ENCODE measurements around the gene DNAJB8. TPM values are rescaled to one million over a fixed set of nuclear protein-coding genes. Genes with fewer than 3 reads are reported as not detected.

DNAJB8 gene
- total RNA-seq, 1 experiment from 2014 or later: not detected

DNA sequence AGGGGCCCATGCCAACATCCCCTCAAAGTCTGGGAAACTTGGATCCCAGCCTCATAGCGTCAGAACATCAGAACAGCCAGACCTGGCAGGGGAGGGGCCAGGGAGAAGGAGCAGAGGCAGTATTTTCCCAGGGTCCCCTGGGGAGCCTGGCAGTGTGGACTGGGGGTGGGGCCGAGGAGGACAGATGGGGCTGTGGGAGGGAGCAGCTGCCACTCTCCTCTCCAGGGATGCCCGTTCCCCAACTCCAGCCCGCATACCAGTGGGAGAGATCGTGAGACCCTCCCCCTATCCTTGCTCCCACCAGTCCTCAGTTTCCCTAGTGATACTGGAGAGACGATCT, 6.5 kb upstream of the DNAJB8 start:
- Histone ChIP-seq H3K27ac (no peak overlapping the region), H3K36me3 (no peaks in the 10 kb centered on the region; the same call in 1 of the 2 replicates), H3K27me3 (replicated peaks) (no peaks in the 10 kb centered on the region), H3K4me3 (no peak overlapping the region), H3K4me1 (replicated peaks) (peaks cover 7% of the 10 kb centered on the region), H3K9me3 (replicated peaks) (no peaks in the 10 kb centered on the region)
- DNase-seq (ENCODE audit: low read depth in 1 of 2, low spot score in 2 of 2): no peak

DNA sequence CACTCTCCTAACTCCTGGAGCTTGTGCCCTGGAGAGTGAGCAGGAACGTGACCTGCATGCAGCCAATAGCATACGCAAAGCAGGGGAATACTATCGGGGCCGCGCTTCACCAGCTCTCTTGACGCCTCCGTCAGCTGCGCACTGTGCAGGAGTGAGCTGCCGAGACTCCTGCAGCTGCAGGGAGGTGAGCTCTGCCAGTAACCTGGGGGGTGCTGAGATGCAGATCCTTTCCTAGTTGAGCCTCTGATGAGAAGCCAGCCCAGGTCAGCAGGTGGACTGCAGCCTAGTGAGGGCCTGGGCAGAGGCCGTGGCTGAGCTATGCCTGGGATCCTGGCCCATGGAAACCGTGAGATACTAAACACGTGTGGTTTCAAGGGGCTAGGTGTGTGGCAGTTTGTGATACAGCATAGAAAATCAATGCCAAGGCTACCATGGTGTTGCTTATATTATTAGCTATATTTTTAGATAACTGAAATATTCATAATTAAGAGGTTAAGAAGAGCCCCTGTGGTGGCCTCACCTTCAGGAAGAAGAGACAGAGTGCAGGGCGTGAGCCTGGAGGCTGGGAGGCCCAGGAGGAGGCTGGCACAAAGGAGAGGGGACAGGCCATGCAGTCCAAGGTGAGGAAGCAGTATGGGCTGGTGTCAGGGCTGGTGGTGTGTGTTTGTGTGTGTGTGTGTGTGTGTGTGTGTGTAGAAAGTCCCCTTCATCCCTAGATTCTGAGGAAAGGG, 5.9 kb upstream of the DNAJB8 start:
- H3K27me3 ChIP-seq (replicated peaks): no peaks in the 10 kb centered on the region
- H3K4me1 ChIP-seq (replicated peaks): peaks cover 8% of the 10 kb centered on the region
- H3K36me3 ChIP-seq: no peaks in the 10 kb centered on the region
- no peaks in the 10 kb centered on the region for H3K9me3 ChIP-seq (replicated peaks)
- no peak overlapping the region for H3K27ac ChIP-seq
- no peak for DNase-seq (ENCODE audit: low read depth in 1 of 2, low spot score in 2 of 2)
- H3K4me3 ChIP-seq: no peak overlapping the region

DNA sequence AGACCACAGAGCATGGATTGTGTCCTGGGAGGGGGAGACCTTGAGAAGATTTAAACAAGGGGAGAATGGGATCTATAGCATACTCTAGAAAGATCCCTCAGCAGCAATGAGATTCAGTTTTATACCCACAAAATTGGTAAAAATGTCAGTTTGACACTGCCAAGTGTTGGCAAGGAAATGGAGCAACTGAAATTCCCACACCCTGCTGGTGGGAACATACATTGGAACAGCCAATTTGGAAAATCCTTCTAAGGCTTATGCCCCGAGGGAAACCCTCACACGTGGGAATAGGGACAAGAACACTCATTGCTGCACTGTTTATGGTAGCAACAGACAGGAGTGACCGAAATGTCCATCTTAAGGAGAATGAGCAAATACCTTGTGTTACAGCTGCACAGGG, 5.0 kb upstream of the DNAJB8 start:
- Histone ChIP-seq H3K9me3 (replicated peaks) (no peaks in the 10 kb centered on the region), H3K4me1 (replicated peaks) (peaks cover 13% of the 10 kb centered on the region), H3K4me3 (no peak overlapping the region), H3K27me3 (replicated peaks) (no peaks in the 10 kb centered on the region), H3K27ac (no peak overlapping the region), H3K36me3 (no peaks in the 10 kb centered on the region)
- no peak for DNase-seq (ENCODE audit: low read depth in 1 of 2, low spot score in 2 of 2)

DNA sequence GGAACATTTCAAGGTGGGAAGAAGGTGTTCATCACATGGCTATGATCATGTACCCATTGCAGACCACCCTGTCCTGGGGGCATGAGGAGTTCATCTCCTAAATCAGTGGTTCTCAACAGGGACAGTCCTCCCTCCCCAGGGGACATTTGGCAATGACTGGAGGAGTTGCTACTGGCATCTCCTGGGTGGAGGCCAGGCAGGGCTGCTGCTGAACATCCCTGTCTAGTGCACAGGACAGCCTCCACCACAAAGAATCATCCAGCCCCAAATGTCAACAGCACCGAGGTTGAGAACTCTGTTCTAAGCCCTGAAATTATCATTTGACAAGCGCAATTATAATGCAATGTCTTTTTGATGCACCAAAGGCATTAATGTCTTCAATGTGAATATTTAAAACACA, 4.4 kb upstream of the DNAJB8 start:
- Histone ChIP-seq H3K4me3 (no peak overlapping the region), H3K27ac (no peak overlapping the region), H3K36me3 (no peaks in the 10 kb centered on the region), H3K4me1 (replicated peaks) (peaks cover 13% of the 10 kb centered on the region), H3K9me3 (replicated peaks) (no peaks in the 10 kb centered on the region), H3K27me3 (replicated peaks) (no peaks in the 10 kb centered on the region)
- DNase-seq (ENCODE audit: low read depth in 1 of 2, low spot score in 2 of 2): no peak

DNA sequence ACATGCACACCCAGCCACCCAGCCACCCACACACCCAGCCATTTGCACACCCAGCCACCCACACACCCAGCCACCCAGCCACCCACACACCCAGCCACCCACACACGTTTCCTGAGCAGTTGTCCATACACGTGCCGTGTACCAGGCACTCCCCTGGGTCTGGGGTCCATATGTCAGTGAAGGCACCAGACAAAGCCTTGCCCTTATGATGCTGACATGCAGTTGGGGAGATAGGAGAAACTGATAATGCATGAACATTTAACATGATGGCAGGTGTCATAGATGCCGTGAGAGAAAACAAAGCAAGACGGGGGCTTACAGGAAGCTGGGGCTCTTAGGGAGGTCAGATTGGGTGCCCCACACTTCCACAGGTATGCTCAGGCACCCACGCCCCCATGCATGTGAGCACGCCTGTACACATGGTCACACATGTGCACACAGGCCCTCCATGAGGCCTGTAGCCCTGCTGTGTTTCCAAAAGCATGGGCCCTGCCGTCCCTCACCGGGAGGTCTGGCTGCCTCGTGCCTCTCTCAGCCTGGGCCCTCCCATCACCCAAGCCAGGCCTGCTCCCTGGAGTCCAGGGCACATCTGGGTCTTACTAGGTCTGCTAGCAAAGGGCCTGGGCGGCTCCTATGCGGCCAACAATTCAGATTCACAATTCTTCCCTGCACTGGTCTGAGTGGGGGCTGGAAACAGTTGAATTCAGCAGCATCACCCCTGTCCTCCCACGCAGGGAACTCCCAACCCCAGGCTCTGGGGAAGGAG, 3.6 kb upstream of the DNAJB8 start:
- Histone ChIP-seq H3K9me3 (replicated peaks) (no peaks in the 10 kb centered on the region), H3K27me3 (replicated peaks) (no peaks in the 10 kb centered on the region), H3K4me3 (no peak overlapping the region), H3K27ac (no peak overlapping the region), H3K36me3 (no peaks in the 10 kb centered on the region), H3K4me1 (replicated peaks) (peaks cover 13% of the 10 kb centered on the region)
- no peak for DNase-seq (ENCODE audit: low read depth in 1 of 2, low spot score in 2 of 2)

DNA sequence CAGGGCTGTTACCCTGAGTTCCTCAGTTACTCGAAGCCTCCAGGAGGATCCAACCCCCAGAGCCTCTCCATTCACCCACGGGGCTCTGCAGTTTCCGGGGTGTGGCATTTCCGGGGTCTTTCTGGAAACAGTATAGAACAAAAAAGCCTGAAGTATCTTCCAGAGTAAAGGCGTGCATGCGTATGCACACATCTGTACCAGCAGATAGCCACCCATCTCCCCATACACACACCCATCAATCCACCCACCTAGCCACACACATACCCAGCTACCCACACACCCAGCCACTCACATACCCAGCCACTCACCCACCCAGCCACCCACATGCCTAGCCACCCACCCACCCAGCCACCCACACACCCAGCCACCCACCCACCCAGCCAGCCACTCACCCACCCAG, 2.9 kb upstream of the DNAJB8 start:
- Histone ChIP-seq H3K4me1 (replicated peaks) (peaks cover 13% of the 10 kb centered on the region), H3K27ac (no peak overlapping the region)

DNA sequence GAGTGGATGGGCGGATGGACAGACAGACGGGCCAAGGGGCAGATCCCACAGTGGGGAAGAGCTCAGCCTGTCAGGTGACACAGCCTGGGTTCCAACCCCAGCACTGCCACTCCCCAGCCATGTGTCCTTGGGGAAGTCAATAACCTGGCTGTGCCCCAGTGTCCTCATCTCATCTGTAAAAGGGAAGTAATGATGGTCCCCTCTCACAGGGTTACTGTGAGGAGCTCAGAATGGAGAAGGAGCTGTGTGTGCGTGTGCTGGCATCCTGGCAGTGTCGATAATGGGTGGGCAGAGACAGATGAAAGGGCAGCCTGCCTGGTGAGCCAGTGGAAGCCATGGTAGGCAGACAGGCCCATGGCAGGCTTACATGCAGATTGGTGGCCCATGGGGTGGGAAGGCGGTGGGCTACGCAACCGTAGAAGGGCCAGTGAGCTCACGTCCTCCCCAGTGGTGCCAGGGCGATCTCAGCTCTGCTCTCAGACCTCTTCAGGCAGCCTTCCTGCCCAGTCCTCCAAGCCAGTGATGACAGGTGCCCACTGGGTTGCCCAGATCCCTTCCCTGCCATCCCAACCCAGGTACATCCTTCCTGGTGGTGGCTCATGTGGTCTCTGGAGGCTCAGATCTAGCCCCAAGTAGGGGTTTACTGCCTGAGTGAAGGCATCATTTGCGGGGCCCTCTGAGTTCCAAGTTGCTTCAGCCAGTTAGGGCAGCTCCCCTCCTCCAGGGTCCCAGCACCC, 2.3 kb upstream of the DNAJB8 start:
- Histone ChIP-seq H3K27ac (no peak overlapping the region), H3K9me3 (replicated peaks) (no peaks in the 10 kb centered on the region), H3K4me3 (no peak overlapping the region), H3K4me1 (replicated peaks) (peaks cover 13% of the 10 kb centered on the region), H3K27me3 (replicated peaks) (no peaks in the 10 kb centered on the region), H3K36me3 (no peaks in the 10 kb centered on the region)
- no peak for DNase-seq (ENCODE audit: low read depth in 1 of 2, low spot score in 2 of 2)

More for the DNA sequence above, 2.9 kb upstream of the DNAJB8 start:
- Histone ChIP-seq H3K9me3 (replicated peaks) (no peaks in the 10 kb centered on the region), H3K27me3 (replicated peaks) (no peaks in the 10 kb centered on the region), H3K4me3 (no peak overlapping the region), H3K36me3 (no peaks in the 10 kb centered on the region)
- DNase-seq (ENCODE audit: low read depth in 1 of 2, low spot score in 2 of 2): no peak

DNA sequence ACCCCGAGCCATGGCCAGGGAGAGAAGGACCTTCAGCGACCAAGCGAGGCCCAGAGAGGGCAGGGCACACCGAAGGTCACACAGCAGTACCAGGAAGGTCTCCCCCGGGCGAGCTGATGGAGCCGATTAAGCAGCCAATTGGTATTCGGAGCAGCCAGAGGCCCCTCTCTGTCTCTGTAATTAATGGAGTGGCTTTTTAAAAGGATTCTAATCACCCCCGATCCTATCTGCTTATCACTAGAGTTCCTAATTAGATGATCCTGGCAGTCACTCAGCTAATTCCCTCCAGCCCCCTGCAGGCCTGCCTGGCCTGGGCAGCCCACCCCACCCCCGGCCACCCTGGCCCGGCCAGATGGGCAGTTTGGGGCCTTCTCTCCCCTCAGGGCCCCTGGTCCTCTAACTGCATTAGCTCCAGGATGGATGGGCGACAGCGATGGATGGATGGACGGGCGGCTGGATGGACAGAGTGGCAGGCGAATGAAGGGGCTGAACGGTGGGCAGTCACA, 1.6 kb upstream of the DNAJB8 start:
- Histone ChIP-seq H3K9me3 (replicated peaks) (no peaks in the 10 kb centered on the region), H3K4me3 (no peak overlapping the region), H3K27ac (no peak overlapping the region), H3K36me3 (no peaks in the 10 kb centered on the region), H3K4me1 (replicated peaks) (peaks cover 13% of the 10 kb centered on the region), H3K27me3 (replicated peaks) (no peaks in the 10 kb centered on the region)
- no peak for DNase-seq (ENCODE audit: low read depth in 1 of 2, low spot score in 2 of 2)

DNA sequence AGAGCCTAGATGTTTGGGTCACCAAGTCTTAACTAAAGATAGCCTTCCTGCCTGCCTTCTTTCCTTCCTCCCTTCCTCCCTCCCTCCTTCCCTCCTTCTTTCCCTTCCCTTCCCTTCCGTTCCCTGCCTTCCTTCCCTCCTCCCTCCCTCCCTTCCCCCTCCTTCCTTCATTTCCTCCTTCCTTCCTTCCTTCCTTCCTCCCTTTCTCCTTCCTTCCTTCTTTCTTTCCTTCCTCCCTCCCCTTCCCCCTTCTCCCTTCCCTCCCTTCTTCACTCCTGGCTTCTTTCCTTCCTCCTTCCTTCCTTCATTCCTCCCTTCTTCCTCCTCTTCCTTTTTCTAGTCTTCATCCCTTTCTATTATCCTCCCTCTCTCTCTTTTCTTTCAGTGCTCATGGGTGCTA, 2.0 kb downstream of the DNAJB8 start:
- DNase-seq (ENCODE audit: low read depth in 1 of 2, low spot score in 2 of 2): no peak
- no peaks in the 10 kb centered on the region for H3K27me3 ChIP-seq (replicated peaks)
- no peaks in the 10 kb centered on the region for H3K9me3 ChIP-seq (replicated peaks)
- no peaks in the 10 kb centered on the region for H3K36me3 ChIP-seq
- H3K4me1 ChIP-seq (replicated peaks): peaks cover 24% of the 10 kb centered on the region
- H3K27ac ChIP-seq: no peak overlapping the region
- no peak overlapping the region for H3K4me3 ChIP-seq

DNA sequence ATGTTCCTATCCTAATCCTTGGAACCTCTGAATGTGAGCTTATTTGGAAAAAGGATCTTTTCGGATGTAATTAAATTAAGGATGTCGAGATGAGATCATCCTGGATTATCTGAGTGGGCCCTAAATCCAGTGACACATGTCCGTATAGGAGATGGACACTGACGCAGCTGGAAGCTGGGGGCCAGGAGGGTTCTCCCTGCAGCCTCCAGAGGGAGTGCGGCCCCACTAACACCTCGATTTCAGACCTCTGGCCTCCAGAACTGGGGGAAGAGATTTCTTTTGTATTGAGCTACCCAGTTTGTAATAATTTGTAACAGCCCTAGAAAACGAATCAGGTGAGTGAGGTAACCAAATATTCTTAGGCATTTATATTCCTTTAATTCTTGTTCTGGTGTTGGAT, 2.5 kb downstream of the DNAJB8 start:
- H3K4me3 ChIP-seq: no peak overlapping the region
- H3K27ac ChIP-seq: no peak overlapping the region
- no peaks in the 10 kb centered on the region for H3K36me3 ChIP-seq
- H3K27me3 ChIP-seq (replicated peaks): no peaks in the 10 kb centered on the region
- no peak for DNase-seq (ENCODE audit: low read depth in 1 of 2, low spot score in 2 of 2)
- no peaks in the 10 kb centered on the region for H3K9me3 ChIP-seq (replicated peaks)
- H3K4me1 ChIP-seq (replicated peaks): peaks cover 21% of the 10 kb centered on the region

DNA sequence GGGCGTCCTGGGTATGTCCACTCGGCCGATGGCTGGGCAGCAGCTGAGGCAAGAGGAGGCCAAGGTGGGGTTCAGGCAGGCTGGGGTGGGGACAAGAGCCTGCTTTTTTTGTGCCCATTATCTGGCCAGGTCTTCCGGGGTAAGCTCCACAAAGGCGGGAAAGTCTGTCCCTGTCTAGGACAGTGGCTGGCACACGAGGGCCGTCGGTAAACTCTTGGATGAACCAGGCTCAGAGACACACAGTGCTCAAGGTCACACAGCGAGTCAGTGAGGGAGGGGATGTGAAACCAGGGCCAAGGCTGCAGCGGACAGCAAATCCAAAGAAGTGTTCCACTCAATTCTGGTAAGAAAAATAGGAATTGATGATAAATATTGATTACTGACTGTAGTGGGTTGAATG, 2.9 kb downstream of the DNAJB8 start:
- H3K36me3 ChIP-seq: no peaks in the 10 kb centered on the region
- no peak for DNase-seq (ENCODE audit: low read depth in 1 of 2, low spot score in 2 of 2)
- no peaks in the 10 kb centered on the region for H3K27me3 ChIP-seq (replicated peaks)
- H3K4me3 ChIP-seq: no peak overlapping the region
- H3K9me3 ChIP-seq (replicated peaks): no peaks in the 10 kb centered on the region
- H3K27ac ChIP-seq: no peak overlapping the region
- H3K4me1 ChIP-seq (replicated peaks): peaks cover 17% of the 10 kb centered on the region

DNA sequence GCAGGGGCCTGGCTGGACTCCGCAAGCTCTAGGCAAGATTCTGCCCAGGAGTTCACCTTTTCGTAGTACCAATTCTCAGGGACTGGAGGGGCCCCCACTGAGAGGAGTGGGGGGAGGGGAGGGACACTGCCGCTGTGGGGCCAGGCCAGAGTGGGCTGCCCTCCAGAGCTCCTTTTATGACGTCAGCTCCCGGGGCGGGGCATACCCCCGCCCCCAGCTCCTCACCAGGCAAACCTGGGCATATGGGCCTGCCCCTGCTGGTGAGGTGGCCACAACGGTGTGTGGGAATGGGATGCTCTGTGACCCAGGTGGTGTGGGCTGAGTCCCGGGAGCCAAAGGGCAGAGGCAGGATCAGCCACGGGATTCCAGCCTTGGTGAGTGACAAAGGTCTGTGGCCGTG, 3.3 kb downstream of the DNAJB8 start:
- Histone ChIP-seq H3K9me3 (replicated peaks) (no peaks in the 10 kb centered on the region), H3K36me3 (no peaks in the 10 kb centered on the region), H3K4me3 (no peak overlapping the region), H3K4me1 (replicated peaks) (peaks cover 17% of the 10 kb centered on the region), H3K27me3 (replicated peaks) (no peaks in the 10 kb centered on the region), H3K27ac (no peak overlapping the region)
- no peak for DNase-seq (ENCODE audit: low read depth in 1 of 2, low spot score in 2 of 2)

DNA sequence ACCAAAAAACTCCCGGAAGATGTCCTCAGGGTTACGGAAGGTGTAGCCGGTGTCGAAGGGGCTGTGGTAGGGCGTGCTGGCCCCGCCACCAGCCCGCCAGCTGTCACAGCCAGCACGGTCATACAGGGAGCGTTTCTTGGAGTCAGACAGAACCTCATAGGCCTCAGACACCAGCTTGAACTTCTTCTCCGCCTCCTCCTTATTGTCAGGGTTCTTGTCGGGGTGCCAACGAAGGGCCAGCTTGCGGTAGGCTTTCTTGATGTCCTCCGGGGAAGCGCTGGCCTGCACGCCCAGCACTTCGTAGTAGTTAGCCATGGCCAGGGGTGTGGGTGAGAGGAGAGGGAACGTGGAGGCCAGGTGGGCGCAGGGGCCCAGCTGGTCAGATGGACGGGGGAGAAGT, 3.8 kb downstream of the DNAJB8 start:
- Histone ChIP-seq H3K27ac (no peak overlapping the region), H3K4me3 (no peak overlapping the region), H3K36me3 (no peaks in the 10 kb centered on the region), H3K27me3 (replicated peaks) (no peaks in the 10 kb centered on the region), H3K9me3 (replicated peaks) (no peaks in the 10 kb centered on the region), H3K4me1 (replicated peaks) (peaks cover 17% of the 10 kb centered on the region)
- DNase-seq (ENCODE audit: low read depth in 1 of 2, low spot score in 2 of 2): no peak

DNA sequence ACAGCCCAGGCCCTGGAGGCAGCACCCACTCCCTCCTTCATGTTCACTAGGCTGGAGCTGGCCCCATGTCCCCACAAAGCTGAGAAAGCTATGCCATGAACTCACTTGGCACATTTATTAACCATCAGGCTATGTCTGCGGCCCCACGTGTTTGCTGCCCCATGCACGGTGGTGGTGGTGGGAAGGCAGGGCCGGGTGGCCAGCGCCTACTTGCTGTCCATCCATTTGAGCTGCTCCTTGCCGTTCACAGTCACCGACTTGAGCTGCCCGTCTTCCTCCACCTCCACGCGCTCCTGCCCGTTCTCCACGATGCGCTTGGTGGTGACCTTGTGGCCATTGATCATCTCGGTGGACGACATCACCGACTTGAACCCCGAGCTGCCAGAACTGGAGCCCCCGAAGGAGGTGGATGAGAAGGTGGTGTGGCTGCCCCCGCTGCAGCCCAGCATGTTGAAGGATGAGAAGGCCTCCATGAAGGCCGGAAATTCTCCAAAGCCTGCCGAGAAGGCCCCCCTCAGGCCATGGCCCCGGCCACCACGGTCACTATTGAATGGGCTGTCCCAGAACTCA, 4.3 kb downstream of the DNAJB8 start:
- Histone ChIP-seq H3K27ac (no peak overlapping the region), H3K4me1 (replicated peaks) (peaks cover 14% of the 10 kb centered on the region), H3K4me3 (no peak overlapping the region), H3K36me3 (no peaks in the 10 kb centered on the region), H3K9me3 (replicated peaks) (no peaks in the 10 kb centered on the region), H3K27me3 (replicated peaks) (no peaks in the 10 kb centered on the region)
- no peak for DNase-seq (ENCODE audit: low read depth in 1 of 2, low spot score in 2 of 2)

All from SJSA1 (cell line).